Measurements from ENCODE around the gene GSTM3. TPM values are rescaled to one million over a fixed set of nuclear protein-coding genes. Genes with fewer than 3 reads are reported as not detected.
"Not testable (repeated sequence)": the region's sequence is repeated elsewhere in the genome, so short reads cannot be mapped to it uniquely, and the experiment has no call there.

GSTM3 gene
- total RNA-seq, 1 experiment from 2014 or later = 110 TPM

DNA sequence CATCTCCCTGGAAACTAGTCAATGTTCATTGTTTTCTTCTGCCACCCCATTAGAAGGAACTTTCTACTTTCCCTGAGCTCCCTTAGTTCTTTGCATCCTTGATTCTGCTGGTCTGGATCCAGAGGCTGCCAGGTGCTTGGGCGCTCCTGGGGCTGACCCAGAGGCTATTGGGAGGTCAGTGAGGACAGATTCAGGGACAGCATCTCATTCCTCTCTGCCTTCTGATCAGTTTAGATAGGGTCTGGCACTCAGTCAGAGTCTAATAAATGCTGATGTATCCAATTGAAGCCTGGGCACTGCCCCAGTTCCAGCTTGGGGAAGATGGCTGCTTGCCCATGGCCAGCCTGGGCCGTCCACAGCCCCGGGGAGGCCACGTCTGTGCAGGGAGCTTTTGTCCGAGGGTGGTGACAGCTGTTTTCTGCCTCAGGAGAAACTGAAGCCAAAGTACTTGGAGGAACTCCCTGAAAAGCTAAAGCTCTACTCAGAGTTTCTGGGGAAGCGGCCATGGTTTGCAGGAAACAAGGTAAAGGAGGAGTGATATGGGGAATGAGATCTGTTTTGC, 50.9 kb downstream of the GSTM3 start:
- Histone ChIP-seq H3K4me2 (no peak overlapping the region), H3K9me2 (ENCODE audit: insufficient read depth) (no peaks in the 10 kb centered on the region), H3F3A (ENCODE audit: insufficient read depth, low read depth) (no peaks in the 10 kb centered on the region), H3K27ac (no peak overlapping the region), H4K20me1 (ENCODE audit: insufficient read depth) (no peaks in the 10 kb centered on the region), H3K4me1 (replicated peaks; ENCODE audit: insufficient read depth) (no peaks in the 10 kb centered on the region), H3K9me3 (ENCODE audit: insufficient read depth, low read depth) (no peaks in the 10 kb centered on the region), H3K4me3 (no peak overlapping the region), H2AFZ (no peak overlapping the region), H3K36me3 (ENCODE audit: low read depth) (no peaks in the 10 kb centered on the region), H3K27me3 (ENCODE audit: insufficient read depth, low read depth) (no peaks in the 10 kb centered on the region), H3K79me2 (ENCODE audit: low read depth) (no peaks in the 10 kb centered on the region)
- POLR2A ChIA-PET (ENCODE audit: unreplicated experiment) = no interaction called here
- intact Hi-C loops (cut with micrococcal nuclease; ENCODE audit: unreplicated experiment) = no loop called here
- no peak for DNase-seq
- TF ChIP-seq, protein P1, sequence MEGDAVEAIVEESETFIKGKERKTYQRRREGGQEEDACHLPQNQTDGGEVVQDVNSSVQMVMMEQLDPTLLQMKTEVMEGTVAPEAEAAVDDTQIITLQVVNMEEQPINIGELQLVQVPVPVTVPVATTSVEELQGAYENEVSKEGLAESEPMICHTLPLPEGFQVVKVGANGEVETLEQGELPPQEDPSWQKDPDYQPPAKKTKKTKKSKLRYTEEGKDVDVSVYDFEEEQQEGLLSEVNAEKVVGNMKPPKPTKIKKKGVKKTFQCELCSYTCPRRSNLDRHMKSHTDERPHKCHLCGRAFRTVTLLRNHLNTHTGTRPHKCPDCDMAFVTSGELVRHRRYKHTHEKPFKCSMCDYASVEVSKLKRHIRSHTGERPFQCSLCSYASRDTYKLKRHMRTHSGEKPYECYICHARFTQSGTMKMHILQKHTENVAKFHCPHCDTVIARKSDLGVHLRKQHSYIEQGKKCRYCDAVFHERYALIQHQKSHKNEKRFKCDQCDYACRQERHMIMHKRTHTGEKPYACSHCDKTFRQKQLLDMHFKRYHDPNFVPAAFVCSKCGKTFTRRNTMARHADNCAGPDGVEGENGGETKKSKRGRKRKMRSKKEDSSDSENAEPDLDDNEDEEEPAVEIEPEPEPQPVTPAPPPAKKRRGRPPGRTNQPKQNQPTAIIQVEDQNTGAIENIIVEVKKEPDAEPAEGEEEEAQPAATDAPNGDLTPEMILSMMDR (conservative IDR thresholded peaks at IDR 0.05) = no peak
- no peak for TF ChIP-seq EZH2 (IDR thresholded peaks at IDR 0.05; ENCODE audit: low read depth)
- no TSS peak for BruUV-seq (replicated peaks)
- CTCF ChIA-PET = no interaction called here

DNA sequence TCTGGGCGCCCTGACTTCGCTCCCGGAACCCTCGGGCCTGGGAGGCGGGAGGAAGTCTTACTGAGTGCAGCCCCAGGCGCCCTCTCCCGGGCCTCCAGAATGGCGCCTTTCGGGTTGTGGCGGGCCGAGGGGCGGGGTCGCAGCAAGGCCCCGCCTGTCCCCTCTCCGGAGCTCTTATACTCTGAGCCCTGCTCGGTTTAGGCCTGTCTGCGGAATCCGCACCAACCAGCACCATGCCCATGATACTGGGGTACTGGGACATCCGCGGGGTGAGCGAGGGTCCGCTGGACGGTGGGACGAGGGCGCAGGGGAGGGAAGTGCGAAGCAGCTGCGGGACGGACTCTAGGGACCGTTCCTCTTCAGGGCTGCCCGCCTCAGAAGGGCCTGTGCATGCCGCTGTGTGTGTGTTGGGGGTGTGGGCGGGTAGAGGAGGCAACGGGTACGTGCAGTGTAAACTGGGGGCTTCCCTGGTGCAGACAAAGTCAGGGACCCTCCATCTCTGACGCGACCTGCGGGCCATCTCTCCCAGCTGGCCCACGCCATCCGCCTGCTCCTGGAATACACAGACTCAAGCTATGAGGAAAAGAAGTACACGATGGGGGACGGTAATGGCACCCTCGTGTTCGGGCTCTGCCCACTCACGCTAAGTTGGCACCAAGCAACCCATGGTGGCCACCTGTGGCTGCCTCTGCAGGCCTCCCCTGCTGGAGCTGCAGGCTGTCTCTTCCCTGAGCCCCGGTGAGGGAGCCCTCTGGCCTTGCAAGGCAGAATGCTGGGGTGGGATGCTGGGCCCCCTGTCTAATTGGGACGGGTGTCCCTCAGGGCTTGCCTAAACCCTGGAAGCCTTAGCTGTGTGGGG, 53.0 kb downstream of the GSTM3 start, which contains the start of gene GSTM1:
Gene GSTM1, plus strand, starts transcription at position 177 of the 859 bp plus-strand sequence. Its CDS starts 57 bp downstream, at position 234.
- CTCF ChIA-PET = no interaction called here
- BruUV-seq (replicated peaks) = no TSS peak
- no peaks in the 10 kb centered on the region for H3F3A ChIP-seq (ENCODE audit: insufficient read depth, low read depth)
- no peaks in the 10 kb centered on the region for H3K9me3 ChIP-seq (ENCODE audit: insufficient read depth, low read depth)
- H3K36me3 ChIP-seq (ENCODE audit: low read depth) = no peaks in the 10 kb centered on the region
- TF ChIP-seq EZH2 (IDR thresholded peaks at IDR 0.05; ENCODE audit: low read depth) = no peak
- TF ChIP-seq, protein P1 (conservative IDR thresholded peaks at IDR 0.05) = no peak
- H3K79me2 ChIP-seq (ENCODE audit: low read depth) = no peaks in the 10 kb centered on the region
- no peaks in the 10 kb centered on the region for H3K9me2 ChIP-seq (ENCODE audit: insufficient read depth)
- no peaks in the 10 kb centered on the region for H4K20me1 ChIP-seq (ENCODE audit: insufficient read depth)
- H3K4me2 ChIP-seq = no peak within 1 kb of the TSS
- POLR2A ChIA-PET (ENCODE audit: unreplicated experiment) = no interaction called here
- H3K4me1 ChIP-seq (replicated peaks; ENCODE audit: insufficient read depth) = no peaks in the 10 kb centered on the region
- H3K27me3 ChIP-seq (ENCODE audit: insufficient read depth, low read depth) = no peaks in the 10 kb centered on the region
- H3K4me3 ChIP-seq = no peak within 1 kb of the TSS
- no peak within 1 kb of the TSS for H2AFZ ChIP-seq
- no peak for DNase-seq
- intact Hi-C loops (cut with micrococcal nuclease; ENCODE audit: unreplicated experiment) = no loop called here
- no peak within 1 kb of the TSS for H3K27ac ChIP-seq

DNA sequence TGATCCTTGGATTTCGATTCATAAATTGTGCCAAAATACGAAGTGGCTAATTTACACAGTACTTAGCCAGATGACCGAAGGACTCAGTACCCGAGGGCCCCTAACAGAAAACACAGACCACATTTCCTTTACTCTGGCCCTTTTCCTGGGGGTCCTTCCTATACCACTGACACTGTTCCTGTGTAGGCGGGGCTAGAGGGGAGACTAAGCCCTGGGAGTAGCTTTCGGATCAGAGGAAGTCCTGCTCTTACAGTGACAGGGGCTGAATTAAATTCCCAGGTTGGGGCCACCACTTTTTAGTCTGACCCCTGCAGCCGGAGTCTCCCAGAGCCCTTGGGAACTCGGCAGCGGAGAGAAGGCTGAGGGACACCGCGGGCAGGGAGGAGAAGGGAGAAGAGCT, 53.7 kb downstream of the GSTM3 start:
- H3K36me3 ChIP-seq (ENCODE audit: low read depth); H3K4me2 ChIP-seq; H4K20me1 ChIP-seq (ENCODE audit: insufficient read depth); H3F3A ChIP-seq (ENCODE audit: insufficient read depth, low read depth); CTCF ChIA-PET; intact Hi-C loops (cut with micrococcal nuclease; ENCODE audit: unreplicated experiment); H3K27ac ChIP-seq; H3K9me2 ChIP-seq (ENCODE audit: insufficient read depth); H3K4me1 ChIP-seq (replicated peaks; ENCODE audit: insufficient read depth); BruUV-seq (replicated peaks); H3K9me3 ChIP-seq (ENCODE audit: insufficient read depth, low read depth); H3K4me3 ChIP-seq; H3K79me2 ChIP-seq (ENCODE audit: low read depth); DNase-seq; POLR2A ChIA-PET (ENCODE audit: unreplicated experiment); H3K27me3 ChIP-seq (ENCODE audit: insufficient read depth, low read depth); H2AFZ ChIP-seq: not testable (repeated sequence)

DNA sequence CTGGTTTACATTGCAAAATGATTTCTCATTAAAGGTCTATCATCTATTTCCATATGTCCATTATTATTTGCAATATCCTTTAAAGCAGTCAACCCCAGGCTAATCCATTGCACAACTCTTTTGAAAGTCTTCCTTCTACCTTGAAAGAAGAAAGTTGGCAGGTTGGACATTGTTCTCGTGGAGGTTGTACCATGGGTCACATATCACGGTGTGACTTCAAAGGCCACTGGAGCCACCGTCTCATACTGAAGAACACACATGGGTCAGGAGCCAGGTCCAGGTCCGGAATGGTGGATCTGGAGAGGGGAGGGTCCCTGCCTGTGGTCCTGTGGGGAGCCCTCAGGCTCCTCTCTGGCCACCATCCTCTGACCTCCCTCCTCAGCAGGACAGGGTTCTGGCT, 54.9 kb downstream of the GSTM3 start:
- CTCF ChIA-PET; H3K27ac ChIP-seq; H3K9me3 ChIP-seq (ENCODE audit: insufficient read depth, low read depth); H3K79me2 ChIP-seq (ENCODE audit: low read depth); H3K27me3 ChIP-seq (ENCODE audit: insufficient read depth, low read depth); H3K4me3 ChIP-seq; H3K4me1 ChIP-seq (replicated peaks; ENCODE audit: insufficient read depth); H3K9me2 ChIP-seq (ENCODE audit: insufficient read depth); BruUV-seq (replicated peaks); DNase-seq; H3K4me2 ChIP-seq; H2AFZ ChIP-seq; H3F3A ChIP-seq (ENCODE audit: insufficient read depth, low read depth); intact Hi-C loops (cut with micrococcal nuclease; ENCODE audit: unreplicated experiment); H3K36me3 ChIP-seq (ENCODE audit: low read depth); H4K20me1 ChIP-seq (ENCODE audit: insufficient read depth); POLR2A ChIA-PET (ENCODE audit: unreplicated experiment): not testable (repeated sequence)

DNA sequence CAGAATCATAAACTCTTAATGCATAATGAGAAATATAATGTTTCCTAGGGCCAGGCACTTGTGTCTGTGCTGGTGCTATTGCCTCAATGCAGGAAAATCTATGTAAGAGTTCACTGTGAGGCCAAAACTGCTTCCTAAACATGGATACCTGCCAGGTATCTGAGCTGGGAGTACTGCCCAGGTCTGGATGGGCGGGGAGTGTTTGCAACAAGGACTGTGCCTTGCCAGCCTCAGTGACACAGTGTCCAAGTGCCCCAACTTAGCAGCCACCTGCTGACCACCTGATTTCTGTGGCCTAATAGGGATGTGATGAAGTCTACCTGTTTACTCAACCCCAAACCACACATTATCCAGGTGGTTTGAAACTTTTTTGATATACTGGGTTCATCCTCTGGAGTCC, 55.4 kb downstream of the GSTM3 start:
- intact Hi-C loops (cut with micrococcal nuclease; ENCODE audit: unreplicated experiment); H3K27me3 ChIP-seq (ENCODE audit: insufficient read depth, low read depth); BruUV-seq (replicated peaks); H3K4me3 ChIP-seq; CTCF ChIA-PET; POLR2A ChIA-PET (ENCODE audit: unreplicated experiment); H3K27ac ChIP-seq; H3K36me3 ChIP-seq (ENCODE audit: low read depth); H3K9me2 ChIP-seq (ENCODE audit: insufficient read depth); H3K4me1 ChIP-seq (replicated peaks; ENCODE audit: insufficient read depth); H2AFZ ChIP-seq; H3K9me3 ChIP-seq (ENCODE audit: insufficient read depth, low read depth); H3K79me2 ChIP-seq (ENCODE audit: low read depth); H4K20me1 ChIP-seq (ENCODE audit: insufficient read depth); H3K4me2 ChIP-seq; H3F3A ChIP-seq (ENCODE audit: insufficient read depth, low read depth): not testable (repeated sequence)
- DNase-seq = peak in 1 of 2 experiments; percentile 42

DNA sequence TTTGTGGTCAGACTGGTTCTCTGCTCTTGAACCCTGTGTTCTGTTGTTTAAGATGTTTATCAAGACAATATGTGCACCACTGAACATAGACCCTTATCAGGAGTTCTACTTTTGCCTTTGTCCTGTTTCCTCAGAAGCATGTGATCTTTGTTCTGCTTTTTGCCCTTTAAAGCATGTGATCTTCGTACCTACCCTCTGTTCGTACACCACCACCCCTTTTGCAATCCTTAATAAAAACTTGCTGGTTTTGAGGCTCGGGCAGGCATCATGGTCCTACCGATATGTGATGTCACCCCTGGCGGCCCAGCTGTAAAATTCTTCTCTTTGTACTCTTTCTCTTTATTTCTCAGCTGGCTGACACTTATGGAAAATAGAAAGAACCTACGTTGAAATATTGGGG, 56.1 kb downstream of the GSTM3 start:
- intact Hi-C loops (cut with micrococcal nuclease; ENCODE audit: unreplicated experiment); H3K4me3 ChIP-seq; H3K9me3 ChIP-seq (ENCODE audit: insufficient read depth, low read depth); DNase-seq; POLR2A ChIA-PET (ENCODE audit: unreplicated experiment); H3K4me1 ChIP-seq (replicated peaks; ENCODE audit: insufficient read depth); H3K9me2 ChIP-seq (ENCODE audit: insufficient read depth); H3F3A ChIP-seq (ENCODE audit: insufficient read depth, low read depth); H2AFZ ChIP-seq; CTCF ChIA-PET; H3K27ac ChIP-seq; H4K20me1 ChIP-seq (ENCODE audit: insufficient read depth); H3K4me2 ChIP-seq; BruUV-seq (replicated peaks); H3K79me2 ChIP-seq (ENCODE audit: low read depth); H3K27me3 ChIP-seq (ENCODE audit: insufficient read depth, low read depth); H3K36me3 ChIP-seq (ENCODE audit: low read depth): not testable (repeated sequence)

All from PC-9 (cell line).